K562 (cell line): ENCODE measurements around the gene LAMB1. TPM values are rescaled to one million over a fixed set of nuclear protein-coding genes. Genes with fewer than 3 reads are reported as not detected.
A peak's percentile ranks its signal among the peaks of the same experiment; 100 is the strongest.

Experiments
- DACH1 ChIP-seq: fragments of 450-650 bp; IDR thresholded peaks from 2 replicates; pipeline ENCODE4 v1.6.1; 2018; ENCODE audit not compliant: partially characterized antibody
- ETV5 ChIP-seq: sonication (generic); formaldehyde crosslinking; IDR thresholded peaks from 2 replicates; pipeline ENCODE4 v1.4.0; 2020; ENCODE audit warnings: low read depth, mild to moderate bottlenecking, missing genetic modification reagents
- FOXJ3 ChIP-seq: sonication (generic); formaldehyde crosslinking; IDR thresholded peaks from 2 replicates; pipeline ENCODE4 v1.4.0; 2020; ENCODE audit warnings: mild to moderate bottlenecking, missing genetic modification reagents
- ILF3 ChIP-seq: fragments of 450-650 bp; IDR thresholded peaks from 2 replicates; pipeline ENCODE4 v1.6.1; 2018; ENCODE audit warnings: antibody characterized with exemption, mild to moderate bottlenecking, moderate library complexity, borderline replicate concordance
- IRF2 ChIP-seq: sonication (generic); formaldehyde crosslinking; IDR thresholded peaks from 2 replicates; pipeline ENCODE4 v1.8.1; 2022; ENCODE audit warnings: mild to moderate bottlenecking, missing genetic modification reagents
- MECOM ChIP-seq: fragments of 250-450 bp; sonication (Bioruptor Pico); IDR thresholded peaks from 2 replicates; pipeline ENCODE4 v1.8.0; 2022; ENCODE audit warnings: inconsistent platforms
- NCOA4 ChIP-seq: fragments of 450-650 bp; IDR thresholded peaks from 2 replicates; pipeline ENCODE4 v1.6.1; 2018; ENCODE audit warnings: mild to moderate bottlenecking; ENCODE audit not compliant: partially characterized antibody
- POLR3A ChIP-seq: IDR thresholded peaks from 2 replicates; pipeline ENCODE4 v1.6.1; 2011; ENCODE audit warnings: borderline replicate concordance, mild to moderate bottlenecking, moderate library complexity; ENCODE audit not compliant: insufficient read length, insufficient read depth; ENCODE audit errors: extremely low read depth
- PURB ChIP-seq: sonication (generic); formaldehyde crosslinking; IDR thresholded peaks from 2 replicates; pipeline ENCODE4 v1.9.0; 2021; ENCODE audit warnings: low read depth, mild to moderate bottlenecking, missing genetic modification reagents
- TCF7 ChIP-seq: sonication (generic); IDR thresholded peaks from 2 replicates; pipeline ENCODE4 v1.6.1; 2016; ENCODE audit warnings: antibody characterized with exemption, borderline replicate concordance
- USF2 ChIP-seq: sonication (generic); formaldehyde crosslinking; IDR thresholded peaks from 2 replicates; pipeline ENCODE4 v1.5.0; 2020; ENCODE audit warnings: missing genetic modification reagents
- ZEB2 ChIP-seq: fragments of 450-650 bp; IDR thresholded peaks from 2 replicates; pipeline ENCODE4 v1.6.1; 2016
- ZNF12 ChIP-seq: sonication (generic); formaldehyde crosslinking; IDR thresholded peaks from 2 replicates; pipeline ENCODE4 v1.4.0; 2020; ENCODE audit warnings: mild to moderate bottlenecking, missing genetic modification reagents
- ZNF184 ChIP-seq: sonication (generic); formaldehyde crosslinking; IDR thresholded peaks from 2 replicates; pipeline ENCODE4 v1.5.0; 2020; ENCODE audit warnings: missing genetic modification reagents
- ZNF408 ChIP-seq: fragments of 250-450 bp; sonication (Bioruptor Pico); IDR thresholded peaks from 2 replicates; pipeline ENCODE4 v1.4.0; 2020; ENCODE audit warnings: low read depth, mild to moderate bottlenecking, moderate library complexity
- ZNF77 ChIP-seq: fragments of 250-450 bp; sonication (Bioruptor Pico); IDR thresholded peaks from 2 replicates; pipeline ENCODE4 v1.5.0; 2020
- ZZZ3 ChIP-seq: fragments of 450-650 bp; IDR thresholded peaks from 2 replicates; pipeline ENCODE4 v1.6.1; 2016; ENCODE audit warnings: antibody characterized with exemption, mild to moderate bottlenecking, moderate library complexity
- polyA plus RNA-seq, 8 experiments: library from polyadenylated mRNA; depleted of rRNA in 4 of 8; stranded (reverse) in 5 of 8; unstranded in 3 of 8; fragments of >200 nt; fragmentation: Nextera tagmentation in 2 of 8; fragmentation: Illumina TruSeq in 1 of 8; extraction: Ambion mirVana in 2 of 8; extraction: Trizol in 1 of 8; gene quantifications; 2 replicates each; pipeline versions ENCODE4 v1.2.1 to v1.2.3, GENCODE V29; 2011 to 2014; ENCODE audit warnings: inconsistent platforms in 1 of 8, missing spikeins in 1 of 8
- total RNA-seq, 7 experiments: library from RNA; depleted of rRNA in 6 of 7; stranded (reverse); fragments of >200 nt in 6 of 7; fragmentation: Illumina TruSeq in 2 of 7; extraction: Trizol in 2 of 7; gene quantifications; 2 replicates each; pipeline versions ENCODE4 v1.2.1 to v1.2.3, GENCODE V29; 2011 to 2021; ENCODE audit warnings: low replicate concordance in 1 of 7
- TF ChIP-seq, protein P1 (sequence below): sonication (generic); formaldehyde crosslinking; IDR thresholded peaks from 2 replicates; pipeline ENCODE4 v1.4.0; 2020; ENCODE audit warnings: mild to moderate bottlenecking, missing genetic modification reagents
- TF ChIP-seq, protein P2 (sequence below): fragments of 450-650 bp; IDR thresholded peaks from 2 replicates; pipeline ENCODE4 v1.6.1; 2016; ENCODE audit warnings: mild to moderate bottlenecking
- TF ChIP-seq, protein P3 (sequence below): fragments of 250-450 bp; sonication (Bioruptor Pico); IDR thresholded peaks from 2 replicates; pipeline ENCODE4 v1.8.0; 2022; ENCODE audit warnings: inconsistent platforms, mild to moderate bottlenecking, moderate library complexity, borderline replicate concordance
- TF ChIP-seq, protein P4 (sequence below): fragments of 450-650 bp; IDR thresholded peaks from 2 replicates; pipeline ENCODE4 v1.6.1; 2016

The LAMB1 gene
- total and polyA plus RNA-seq, 9 of the 15 experiments (the other 6 are each of a cell fraction or from before 2014, with no cell fraction given): 6.0 to 17.7 (median 12.3) TPM

- TF ChIP-seq, protein P1, sequence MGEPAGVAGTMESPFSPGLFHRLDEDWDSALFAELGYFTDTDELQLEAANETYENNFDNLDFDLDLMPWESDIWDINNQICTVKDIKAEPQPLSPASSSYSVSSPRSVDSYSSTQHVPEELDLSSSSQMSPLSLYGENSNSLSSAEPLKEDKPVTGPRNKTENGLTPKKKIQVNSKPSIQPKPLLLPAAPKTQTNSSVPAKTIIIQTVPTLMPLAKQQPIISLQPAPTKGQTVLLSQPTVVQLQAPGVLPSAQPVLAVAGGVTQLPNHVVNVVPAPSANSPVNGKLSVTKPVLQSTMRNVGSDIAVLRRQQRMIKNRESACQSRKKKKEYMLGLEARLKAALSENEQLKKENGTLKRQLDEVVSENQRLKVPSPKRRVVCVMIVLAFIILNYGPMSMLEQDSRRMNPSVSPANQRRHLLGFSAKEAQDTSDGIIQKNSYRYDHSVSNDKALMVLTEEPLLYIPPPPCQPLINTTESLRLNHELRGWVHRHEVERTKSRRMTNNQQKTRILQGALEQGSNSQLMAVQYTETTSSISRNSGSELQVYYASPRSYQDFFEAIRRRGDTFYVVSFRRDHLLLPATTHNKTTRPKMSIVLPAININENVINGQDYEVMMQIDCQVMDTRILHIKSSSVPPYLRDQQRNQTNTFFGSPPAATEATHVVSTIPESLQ: peak; percentile 16; the same call in 1 of the 2 replicates
- no peak for TF ChIP-seq TCF7
- TF ChIP-seq ZNF77 (CRISPR knock-in tag): no peak
- no peak for TF ChIP-seq IRF2 (CRISPR knock-in tag)
- TF ChIP-seq ZNF12 (CRISPR knock-in tag): no peak
- 0 out of 2 replicates have a peak, but pooled peaks have one; percentile 27 for TF ChIP-seq ILF3
- no peak for TF ChIP-seq PURB (CRISPR knock-in tag)
- no peak for TF ChIP-seq FOXJ3
- no peak; the same call in 1 of the 2 replicates for TF ChIP-seq ZZZ3
- TF ChIP-seq MECOM (CRISPR knock-in tag): 0 out of 2 replicates have a peak, but pooled peaks have one; percentile 23
- TF ChIP-seq NCOA4: no peak
- TF ChIP-seq, protein P2, sequence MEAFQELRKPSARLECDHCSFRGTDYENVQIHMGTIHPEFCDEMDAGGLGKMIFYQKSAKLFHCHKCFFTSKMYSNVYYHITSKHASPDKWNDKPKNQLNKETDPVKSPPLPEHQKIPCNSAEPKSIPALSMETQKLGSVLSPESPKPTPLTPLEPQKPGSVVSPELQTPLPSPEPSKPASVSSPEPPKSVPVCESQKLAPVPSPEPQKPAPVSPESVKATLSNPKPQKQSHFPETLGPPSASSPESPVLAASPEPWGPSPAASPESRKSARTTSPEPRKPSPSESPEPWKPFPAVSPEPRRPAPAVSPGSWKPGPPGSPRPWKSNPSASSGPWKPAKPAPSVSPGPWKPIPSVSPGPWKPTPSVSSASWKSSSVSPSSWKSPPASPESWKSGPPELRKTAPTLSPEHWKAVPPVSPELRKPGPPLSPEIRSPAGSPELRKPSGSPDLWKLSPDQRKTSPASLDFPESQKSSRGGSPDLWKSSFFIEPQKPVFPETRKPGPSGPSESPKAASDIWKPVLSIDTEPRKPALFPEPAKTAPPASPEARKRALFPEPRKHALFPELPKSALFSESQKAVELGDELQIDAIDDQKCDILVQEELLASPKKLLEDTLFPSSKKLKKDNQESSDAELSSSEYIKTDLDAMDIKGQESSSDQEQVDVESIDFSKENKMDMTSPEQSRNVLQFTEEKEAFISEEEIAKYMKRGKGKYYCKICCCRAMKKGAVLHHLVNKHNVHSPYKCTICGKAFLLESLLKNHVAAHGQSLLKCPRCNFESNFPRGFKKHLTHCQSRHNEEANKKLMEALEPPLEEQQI: no peak; the same call in 1 of the 2 replicates
- no peak for TF ChIP-seq ETV5 (CRISPR knock-in tag)
- TF ChIP-seq, protein P3, sequence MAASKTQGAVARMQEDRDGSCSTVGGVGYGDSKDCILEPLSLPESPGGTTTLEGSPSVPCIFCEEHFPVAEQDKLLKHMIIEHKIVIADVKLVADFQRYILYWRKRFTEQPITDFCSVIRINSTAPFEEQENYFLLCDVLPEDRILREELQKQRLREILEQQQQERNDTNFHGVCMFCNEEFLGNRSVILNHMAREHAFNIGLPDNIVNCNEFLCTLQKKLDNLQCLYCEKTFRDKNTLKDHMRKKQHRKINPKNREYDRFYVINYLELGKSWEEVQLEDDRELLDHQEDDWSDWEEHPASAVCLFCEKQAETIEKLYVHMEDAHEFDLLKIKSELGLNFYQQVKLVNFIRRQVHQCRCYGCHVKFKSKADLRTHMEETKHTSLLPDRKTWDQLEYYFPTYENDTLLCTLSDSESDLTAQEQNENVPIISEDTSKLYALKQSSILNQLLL (CRISPR knock-in tag): no peak
- no peak for TF ChIP-seq POLR3A
- no peak for TF ChIP-seq ZNF184
- no peak for TF ChIP-seq USF2 (CRISPR knock-in tag)
- TF ChIP-seq, protein P4, sequence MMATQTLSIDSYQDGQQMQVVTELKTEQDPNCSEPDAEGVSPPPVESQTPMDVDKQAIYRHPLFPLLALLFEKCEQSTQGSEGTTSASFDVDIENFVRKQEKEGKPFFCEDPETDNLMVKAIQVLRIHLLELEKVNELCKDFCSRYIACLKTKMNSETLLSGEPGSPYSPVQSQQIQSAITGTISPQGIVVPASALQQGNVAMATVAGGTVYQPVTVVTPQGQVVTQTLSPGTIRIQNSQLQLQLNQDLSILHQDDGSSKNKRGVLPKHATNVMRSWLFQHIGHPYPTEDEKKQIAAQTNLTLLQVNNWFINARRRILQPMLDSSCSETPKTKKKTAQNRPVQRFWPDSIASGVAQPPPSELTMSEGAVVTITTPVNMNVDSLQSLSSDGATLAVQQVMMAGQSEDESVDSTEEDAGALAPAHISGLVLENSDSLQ: peak; percentile 54; the same call in 1 of the 2 replicates
- no peak for TF ChIP-seq ZEB2
- no peak for TF ChIP-seq DACH1
- TF ChIP-seq ZNF408: no peak
Measured at GRCh38 chr7:107891636-107892366, 111.2 kb downstream of the LAMB1 start (continued).
